Transverse colon (tissue), 4 donors: ENCODE data around the gene HORMAD2. TPM values are rescaled to one million over a fixed set of nuclear protein-coding genes. Genes with fewer than 3 reads are reported as not detected.
A peak's percentile ranks its signal among the peaks of the same experiment; 100 is the strongest.

Source experiments
- DNase-seq: peaks from one replicate; pipeline ENCODE4 v3.0.0-alpha.2; 2019
- H3K27ac ChIP-seq, 4 donors: fragments of 200-600 bp; sonication (generic); 2 replicates each; pipeline ENCODE4 v1.5.1; 2016 to 2018; ENCODE audit warnings: inconsistent platforms in 4 of 4
- H3K27me3 ChIP-seq: fragments of 200-600 bp; sonication (generic); 2 replicates; pipeline ENCODE4 v1.5.1; 2017; ENCODE audit warnings: inconsistent platforms
- H3K36me3 ChIP-seq, 4 donors: fragments of 200-600 bp; sonication (generic); 2 replicates each; pipeline ENCODE4 v1.5.1; 2017 to 2019; ENCODE audit warnings: inconsistent platforms in 4 of 4
- H3K4me1 ChIP-seq, 4 donors: fragments of 200-600 bp; sonication (generic); 2 replicates each; pipeline ENCODE4 v1.5.1; 2017 to 2020; ENCODE audit warnings: inconsistent platforms in 4 of 4
- H3K4me3 ChIP-seq, 4 donors: fragments of 200-600 bp; sonication (generic); 1 replicate in 1 of 4; 2 replicates in 3 of 4; pipeline versions ENCODE4 v1.5.1 to v1.6.1; 2017 to 2019; ENCODE audit warnings: inconsistent platforms in 4 of 4
- H3K9me3 ChIP-seq, 2 donors: fragments of 200-600 bp; sonication (generic); 2 replicates each; pipeline ENCODE4 v1.5.1; 2017 to 2019; ENCODE audit warnings: inconsistent platforms in 2 of 2
- CTCF ChIP-seq, 5 experiments: fragments of 200-600 bp in 3 of 5; fragments of 450-650 bp in 2 of 5; sonication (generic) in 3 of 5; IDR thresholded peaks; 1 replicate in 2 of 5; 2 replicates in 3 of 5; pipeline ENCODE4 v1.5.1; 2016 to 2017; ENCODE audit warnings: antibody characterized with exemption in 5 of 5, inconsistent platforms in 3 of 5, mild to moderate bottlenecking in 2 of 5, moderate library complexity in 1 of 5
- EP300 ChIP-seq: sonication (generic); formaldehyde crosslinking; IDR thresholded peaks from one replicate; pipeline ENCODE4 v1.6.1; 2017; ENCODE audit warnings: antibody characterized with exemption, low read depth
- POLR2A ChIP-seq: fragments of 450-650 bp; IDR thresholded peaks from one replicate; pipeline ENCODE4 v1.6.1; 2016; ENCODE audit warnings: antibody characterized with exemption, mild to moderate bottlenecking, moderate library complexity
- POLR2AphosphoS5 ChIP-seq, 3 donors: sonication (generic); formaldehyde crosslinking; IDR thresholded peaks; one replicate each; pipeline ENCODE4 v1.6.1; 2016; ENCODE audit warnings: antibody characterized with exemption in 3 of 3
- WGBS, 2 donors: methylation state at CpG; one replicate each; pipeline ENCODE4 v1.1.5; 2018; ENCODE audit warnings: low coverage in 1 of 2; 5-methylcytosine and 5-hydroxymethylcytosine counted together
- in situ Hi-C, 4 donors: fragments of 200-750 bp; cut with MboI; loops; one replicate each; pipeline versions ENCODE4 v1.15.0 to v1.15.1; 2017; ENCODE audit warnings: low sequenced_read_pairs in 3 of 4, low pct_ligation_motif_present in 1 of 4, low pct_unique_long_range_greater_than_20kb in 1 of 4
- intact Hi-C: fragments of 100-400 bp; cut with DNase I; formaldehyde crosslinking; loops from one replicate; pipeline ENCODE4 v1.15.1; 2023; ENCODE audit warnings: low total_unique reads
- total RNA-seq, 4 donors: library from RNA; depleted of rRNA; stranded (reverse); fragments of >200 nt; gene quantifications; one replicate each; pipeline ENCODE4 v1.1.0, GENCODE V29; 2016

HORMAD2 gene
- total RNA-seq, 4 donors from 2014 or later, result not detected

- Histone ChIP-seq H3K4me1 (peaks cover 0 to 23% (median 14%) of the 10 kb centered on the region in 4 donors), H3K4me3 (no peak overlapping the region), H3K27ac (no peak overlapping the region), H3K9me3 (no peaks in the 10 kb centered on the region), H3K27me3 (peaks cover 7% of the 10 kb centered on the region), H3K36me3 (no peaks in the 10 kb centered on the region)
- no peak for DNase-seq
- 76 to 80% methylated on average over 2 to 3 of the region's 3 CpGs for WGBS, 2 donors
- intact Hi-C loops, result loop anchor here (2.0 kb wide), 1 partner anchor 16 kb away; no protein-coding TSS in a partner anchor
- in situ Hi-C loops, result no loop called here
- TF ChIP-seq POLR2A (no peak), EP300 (no peak), POLR2AphosphoS5 (IDR thresholded peaks at IDR 0.05) (no peak)
Measured at GRCh38 chr22:30193031-30193775, 112.9 kb downstream of the HORMAD2 start.

- DNase-seq, result no peak
- H3K4me3 ChIP-seq, result no peak overlapping the region
- no peak for TF ChIP-seq POLR2AphosphoS5 (IDR thresholded peaks at IDR 0.05)
- TF ChIP-seq CTCF (IDR thresholded peaks at IDR 0.05), result no peak
- no peak for TF ChIP-seq EP300
- no peak for TF ChIP-seq POLR2A
- in situ Hi-C loops (no loop called here), intact Hi-C loops (no loop called here)
- peak overlapping the region; percentile 46 to 69 (median 61) for H3K27ac ChIP-seq
- no peaks in the 10 kb centered on the region for H3K36me3 ChIP-seq
- WGBS, 2 donors, result 57 to 78% methylated on average over 4 to 5 of the region's 5 CpGs
- peaks cover 0 to 23% (median 14%) of the 10 kb centered on the region in 4 donors for H3K4me1 ChIP-seq
- H3K9me3 ChIP-seq, result no peaks in the 10 kb centered on the region
- peaks cover 7% of the 10 kb centered on the region for H3K27me3 ChIP-seq
Measured at GRCh38 chr22:30195245-30196140, 115.2 kb downstream of the HORMAD2 start.

- in situ Hi-C loops (no loop called here), intact Hi-C loops (no loop called here)
- TF ChIP-seq CTCF (IDR thresholded peaks at IDR 0.05) (no peak), POLR2AphosphoS5 (IDR thresholded peaks at IDR 0.05) (peak in 2 of 3 donors; percentile 10 to 22), POLR2A (peak; percentile 20), EP300 (no peak)
- Histone ChIP-seq H3K27ac (peak overlapping the region; percentile 46 to 69 (median 61)), H3K27me3 (peaks cover 1% of the 10 kb centered on the region), H3K4me1 (peaks cover 0 to 23% (median 14%) of the 10 kb centered on the region in 4 donors), H3K4me3 (no peak overlapping the region), H3K36me3 (no peaks in the 10 kb centered on the region), H3K9me3 (no peaks in the 10 kb centered on the region)
- DNase-seq, result peak; percentile 68
- WGBS, 2 donors, result 14 to 17% methylated on average over 2 to 11 of the region's 11 CpGs
Measured at GRCh38 chr22:30196141-30196879, 116.0 kb downstream of the HORMAD2 start.

GRCh38 chr22:30196880-30197336 is 116.6 kb downstream of the HORMAD2 start:
- Histone ChIP-seq H3K27ac (peak overlapping the region; percentile 46 to 69 (median 61)), H3K36me3 (no peaks in the 10 kb centered on the region), H3K27me3 (no peaks in the 10 kb centered on the region), H3K4me1 (peaks cover 0 to 24% (median 14%) of the 10 kb centered on the region in 4 donors), H3K4me3 (no peak overlapping the region), H3K9me3 (no peaks in the 10 kb centered on the region)
- in situ Hi-C loops (no loop called here), intact Hi-C loops (no loop called here)
- DNase-seq, result no peak
- TF ChIP-seq POLR2AphosphoS5 (IDR thresholded peaks at IDR 0.05) (no peak), EP300 (no peak), CTCF (IDR thresholded peaks at IDR 0.05) (no peak), POLR2A (no peak)
- 15 to 17% methylated on average over 2 of the region's 2 CpGs for WGBS, 2 donors
